G401.6 (cell line): ENCODE measurements around the gene AURKAIP1.
"Not testable (repeated sequence)": the region's sequence is repeated elsewhere in the genome, so short reads cannot be mapped to it uniquely, and the experiment has no call there.

ENCODE experiments used
- FAIRE-seq: peaks from 2 replicates; lab custom pipeline; 2012; peaks lifted over from hg19 to GRCh38; lab: Jason Lieb, UNC

The AURKAIP1 gene

DNA sequence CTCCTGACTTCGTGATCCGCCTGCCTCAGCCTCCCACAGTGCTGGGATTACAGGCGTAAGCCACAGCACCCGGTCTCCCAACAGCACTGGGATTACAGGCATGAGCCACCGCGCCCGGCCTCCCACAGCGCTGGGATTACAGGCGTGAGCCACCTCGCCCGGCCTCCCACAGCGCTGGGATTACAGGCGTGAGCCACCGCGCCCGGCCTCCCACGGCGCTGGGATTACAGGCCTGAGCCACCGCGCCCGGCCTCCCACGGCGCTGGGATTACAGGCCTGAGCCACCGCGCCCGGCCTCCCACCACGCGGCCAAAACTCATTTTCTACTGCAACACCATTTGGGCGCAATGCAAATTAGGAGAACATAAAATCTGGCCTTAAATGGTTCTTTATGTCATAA lies 10.3 kb upstream of the AURKAIP1 start:
- not testable (repeated sequence) for FAIRE-seq

GRCh38 chr1:1381294-1381693 lies 6.3 kb upstream of the AURKAIP1 start:
- no peak for FAIRE-seq

DNA sequence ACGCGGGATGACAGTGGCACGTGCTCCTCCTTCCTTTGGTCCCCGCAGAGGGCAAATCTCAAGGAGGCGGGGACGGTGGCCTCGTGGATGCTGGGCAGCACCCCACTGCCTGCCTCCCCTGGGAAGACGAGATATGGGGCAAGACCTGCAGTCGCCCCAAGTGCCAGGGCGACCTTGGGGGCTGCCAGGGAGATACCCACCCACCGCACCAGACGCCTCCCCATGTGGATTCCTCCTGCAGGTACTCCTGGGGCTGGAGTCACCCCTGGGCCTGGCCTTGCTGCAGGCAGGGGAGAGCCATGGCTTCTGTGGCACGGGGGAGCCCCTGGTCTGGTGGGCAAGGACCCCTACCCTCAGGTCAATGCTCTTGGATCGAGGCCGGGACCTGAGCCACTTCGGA lies 5.9 kb upstream of the AURKAIP1 start:
- no peak for FAIRE-seq

DNA sequence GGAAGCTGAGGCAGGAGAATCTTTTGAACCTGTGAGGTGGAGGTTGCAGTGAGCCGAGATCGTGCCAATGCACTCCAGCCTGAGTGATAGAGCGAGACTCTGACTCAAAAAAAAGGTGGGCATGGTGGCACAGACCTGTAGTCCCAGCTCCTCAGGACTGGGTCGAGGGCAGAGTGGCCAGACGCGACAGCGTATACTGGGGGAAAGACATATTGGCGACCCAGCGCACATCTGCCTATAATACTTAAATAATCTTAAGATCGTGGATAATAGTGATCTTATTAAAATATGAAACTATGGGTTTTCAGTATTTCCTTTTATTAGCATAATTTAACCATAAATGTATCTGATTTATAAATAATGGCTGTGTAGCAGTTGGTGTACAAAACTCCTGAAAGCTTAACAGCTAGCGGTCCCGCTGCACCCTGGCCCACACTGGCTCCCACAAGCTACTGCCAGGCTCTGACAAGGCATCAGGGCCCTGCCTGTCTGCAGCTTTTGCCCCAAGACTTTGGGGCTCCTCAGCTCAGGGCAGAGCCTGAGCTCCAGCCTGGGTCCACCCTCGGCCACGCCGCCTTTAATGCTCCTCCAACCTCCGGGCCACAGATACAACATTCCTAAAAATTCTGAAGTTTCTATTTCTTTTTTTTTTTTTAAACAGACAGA lies 2.7 kb upstream of the AURKAIP1 start:
- no peak for FAIRE-seq

DNA sequence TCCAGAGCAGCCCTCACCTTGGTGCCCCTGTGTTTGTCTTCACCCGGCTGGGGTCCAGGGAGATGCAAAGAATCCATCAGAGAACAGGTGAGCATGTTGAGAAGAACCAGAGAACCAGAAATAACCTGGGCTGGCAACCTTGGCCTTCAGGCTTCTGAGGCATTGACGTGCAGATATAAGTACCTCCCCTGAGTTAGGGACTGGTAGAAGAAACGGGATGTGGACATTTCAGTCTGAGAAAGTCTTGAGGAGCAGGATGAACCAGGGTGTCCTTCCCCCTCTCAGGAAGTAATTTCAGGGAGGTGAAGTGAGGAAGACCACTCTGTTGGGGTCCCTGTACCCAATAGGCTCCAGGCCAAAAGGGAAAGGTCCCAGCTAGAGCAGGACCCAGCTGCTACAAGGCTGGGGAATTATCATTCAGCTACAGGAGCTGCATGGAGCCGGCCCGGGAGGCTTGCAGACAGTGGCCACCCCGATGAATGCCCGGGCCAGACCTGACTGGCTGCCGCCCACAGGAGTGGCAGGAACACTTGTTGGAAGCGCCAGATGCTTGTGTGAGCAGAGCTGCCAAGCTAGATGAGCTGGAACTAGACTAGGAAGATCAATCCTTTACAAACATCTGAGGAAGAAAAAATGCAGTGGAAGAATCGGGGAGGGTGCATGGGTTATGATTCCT lies 1.7 kb upstream of the AURKAIP1 start:
- no peak for FAIRE-seq

DNA sequence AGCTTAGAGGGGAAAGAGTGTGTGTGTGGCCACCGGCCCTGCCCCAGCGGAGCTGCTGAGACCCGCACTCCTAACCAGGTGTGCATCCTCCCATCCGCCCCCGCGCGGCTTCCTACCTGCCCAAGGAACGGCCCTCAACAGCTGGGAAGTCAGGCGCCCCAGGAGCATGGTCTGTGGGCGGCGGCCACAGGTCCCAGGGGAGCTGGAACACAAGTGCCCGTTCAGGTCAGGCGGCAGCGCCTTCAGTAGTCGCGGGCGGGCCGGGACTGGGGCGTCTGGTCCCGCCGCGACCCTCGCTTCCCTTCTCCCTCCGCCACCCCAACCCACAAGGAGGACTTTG lies 448 bp downstream of the AURKAIP1 start:
- no peak for FAIRE-seq

GRCh38 chr1:1373815-1374588 lies 1.0 kb downstream of the AURKAIP1 start:
- FAIRE-seq: no peak

DNA sequence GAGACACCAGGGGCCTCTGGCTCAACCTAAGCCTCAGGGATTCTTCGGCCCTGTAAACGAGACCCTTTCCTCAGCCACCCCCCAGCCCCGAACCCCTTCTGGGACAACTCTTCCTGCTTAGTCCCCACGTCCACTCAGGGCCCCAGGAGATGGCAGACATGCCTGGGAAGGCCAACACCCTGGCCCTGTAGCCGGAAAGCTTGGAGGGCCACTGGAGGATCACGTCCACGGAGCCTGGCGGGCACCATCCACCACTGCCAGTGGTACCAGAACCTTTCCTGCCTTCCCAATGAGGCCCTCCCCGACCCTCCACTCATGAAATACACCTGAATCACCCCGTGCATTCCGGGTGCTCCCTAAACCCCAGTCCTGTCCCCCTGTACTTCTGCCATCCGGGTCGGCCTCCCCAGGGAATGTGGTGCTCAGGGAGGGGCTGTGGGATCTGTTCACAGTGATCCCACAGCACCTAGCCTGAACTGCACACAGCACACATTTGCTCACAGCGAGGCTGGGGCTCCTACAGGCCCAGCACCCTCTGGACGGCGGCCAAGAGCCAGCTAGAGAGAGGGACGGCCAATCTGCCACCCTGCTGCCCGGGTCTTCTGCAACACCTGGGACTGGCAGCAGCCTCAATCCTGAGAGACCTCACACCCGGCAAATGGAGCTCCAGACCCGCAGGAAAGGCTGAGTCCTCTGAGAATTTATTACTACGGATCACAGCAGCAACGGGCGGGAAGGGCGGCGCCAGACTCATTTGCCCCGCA lies 1.8 kb downstream of the AURKAIP1 start:
- no peak for FAIRE-seq

DNA sequence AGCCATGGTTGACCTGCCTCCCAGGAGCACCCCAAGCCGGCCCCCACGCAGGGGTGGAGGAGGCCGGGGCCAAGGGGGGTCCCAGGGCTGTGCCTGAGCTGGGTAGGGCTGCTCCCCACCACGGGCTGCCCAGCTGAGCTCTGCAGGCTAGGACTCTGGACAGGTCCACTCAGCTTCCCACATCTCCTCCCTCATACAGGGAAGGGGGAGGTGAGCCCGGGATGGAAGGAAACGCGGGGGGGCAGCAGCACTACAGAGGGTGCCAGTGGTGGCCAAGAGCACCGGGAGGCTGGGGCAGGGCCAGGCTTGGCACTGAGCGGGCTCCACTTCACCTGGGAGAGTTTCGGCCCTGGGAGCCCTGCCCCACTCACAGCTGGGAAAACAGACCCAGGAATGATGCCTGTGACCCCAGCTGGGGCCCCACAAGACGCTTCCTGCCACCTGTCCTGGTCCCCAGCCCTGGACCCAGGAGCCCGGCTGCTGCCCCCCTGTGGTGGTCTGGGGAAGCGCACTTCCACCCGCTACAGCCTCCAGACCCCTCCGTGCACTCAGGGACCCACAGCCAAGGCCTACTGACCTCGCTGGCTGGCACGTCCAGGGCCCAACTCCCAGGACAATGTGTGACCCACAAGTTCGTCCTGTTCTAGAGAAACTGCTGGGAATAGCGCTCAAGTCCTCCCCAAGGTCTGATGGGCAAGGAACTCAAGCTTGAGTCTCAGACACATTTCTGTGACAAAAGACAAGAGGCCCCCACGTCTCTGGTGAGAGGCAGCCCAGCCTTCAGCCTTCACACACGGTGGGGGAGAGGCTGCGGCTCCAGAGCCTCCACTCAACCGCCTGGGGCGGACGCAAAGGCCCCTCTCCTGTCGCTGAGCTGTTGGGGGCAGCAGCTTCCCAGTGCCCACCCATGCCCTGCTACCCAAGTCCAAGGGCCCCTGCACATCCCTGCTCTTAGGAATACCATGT lies 3.0 kb downstream of the AURKAIP1 start:
- no peak for FAIRE-seq

DNA sequence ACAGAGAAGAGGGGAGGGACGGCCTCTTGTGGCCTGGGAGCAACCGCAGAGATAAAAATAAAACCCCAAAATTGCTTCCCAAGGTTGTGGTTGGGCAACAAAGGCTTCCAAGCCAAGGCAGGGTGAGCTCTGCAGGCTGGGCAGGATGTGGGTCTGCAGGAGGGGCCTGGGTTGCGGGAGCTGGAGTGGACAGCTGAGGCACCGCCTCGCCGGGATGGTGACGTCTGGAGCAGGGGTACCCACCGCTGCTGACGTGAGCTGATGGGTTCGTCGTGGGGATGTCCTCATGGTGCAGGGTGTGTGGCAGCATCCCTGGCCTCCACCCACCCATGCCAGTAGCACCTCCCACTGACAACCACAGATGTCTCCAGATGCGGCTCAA lies 3.7 kb downstream of the AURKAIP1 start:
- FAIRE-seq: no peak

DNA sequence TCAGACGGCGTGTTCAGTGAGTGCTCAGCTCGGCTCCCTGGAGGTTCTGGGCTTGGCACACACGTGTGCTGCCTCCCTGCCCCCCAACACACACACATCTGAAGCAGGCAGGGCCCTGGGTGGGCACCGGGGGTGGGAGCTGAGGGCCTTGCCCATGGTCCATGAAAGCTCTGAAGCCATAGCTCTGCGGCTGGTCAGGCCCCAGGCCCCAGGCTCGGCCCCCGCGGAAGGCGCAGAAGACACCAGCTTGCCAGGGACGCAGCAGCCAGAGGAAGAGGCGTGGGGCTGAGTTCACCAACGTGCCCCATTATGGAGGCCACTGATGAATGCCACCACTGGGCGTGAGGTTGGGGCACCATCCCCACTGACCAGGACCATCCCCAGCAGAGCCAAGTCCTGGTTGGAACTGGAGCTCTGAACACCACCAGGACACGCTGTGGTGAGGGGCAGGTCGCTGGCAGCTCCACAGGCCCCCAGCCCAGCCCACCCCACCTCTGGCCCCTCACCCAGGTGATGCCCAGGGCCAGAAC lies 4.2 kb downstream of the AURKAIP1 start:
- FAIRE-seq: no peak

DNA sequence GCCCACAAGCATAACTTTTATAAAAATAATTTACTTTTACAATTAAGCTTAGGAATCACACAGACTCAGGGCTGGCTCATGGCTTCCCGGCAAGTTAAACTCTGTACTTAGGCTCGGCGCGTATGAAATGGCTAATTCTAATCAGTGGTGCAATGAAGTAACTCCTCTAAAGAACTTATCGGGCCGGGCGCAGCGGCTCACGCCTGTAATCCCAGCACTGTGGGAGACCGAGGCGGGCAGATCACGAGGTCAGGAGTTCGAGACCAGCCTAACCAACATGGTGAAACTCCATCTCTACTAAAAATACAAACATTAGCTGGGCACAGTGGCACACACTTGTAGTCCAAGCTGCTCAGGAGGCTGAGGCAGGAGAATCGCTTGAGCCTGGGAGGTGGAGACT lies 4.9 kb downstream of the AURKAIP1 start:
- FAIRE-seq: not testable (repeated sequence)

DNA sequence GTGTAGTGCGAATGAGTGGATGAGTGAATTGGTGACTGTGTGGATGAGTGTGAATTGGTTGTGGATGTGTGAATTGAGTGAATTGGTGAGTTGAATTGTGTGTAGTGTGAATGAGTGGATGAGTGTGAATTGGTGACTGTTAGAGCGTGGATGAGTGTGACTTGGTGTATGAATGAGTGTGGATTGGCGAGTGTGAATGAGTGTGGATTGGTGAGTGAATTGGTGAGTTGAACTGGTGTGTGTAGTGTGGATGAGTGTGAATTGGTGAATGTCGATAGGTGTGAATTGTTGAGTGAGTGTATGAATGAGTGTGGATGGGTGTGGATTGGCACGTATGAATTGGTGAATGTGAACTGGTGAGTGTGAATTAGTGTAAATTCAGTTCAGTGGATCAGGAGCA lies 7.7 kb downstream of the AURKAIP1 start:
- FAIRE-seq: no peak

DNA sequence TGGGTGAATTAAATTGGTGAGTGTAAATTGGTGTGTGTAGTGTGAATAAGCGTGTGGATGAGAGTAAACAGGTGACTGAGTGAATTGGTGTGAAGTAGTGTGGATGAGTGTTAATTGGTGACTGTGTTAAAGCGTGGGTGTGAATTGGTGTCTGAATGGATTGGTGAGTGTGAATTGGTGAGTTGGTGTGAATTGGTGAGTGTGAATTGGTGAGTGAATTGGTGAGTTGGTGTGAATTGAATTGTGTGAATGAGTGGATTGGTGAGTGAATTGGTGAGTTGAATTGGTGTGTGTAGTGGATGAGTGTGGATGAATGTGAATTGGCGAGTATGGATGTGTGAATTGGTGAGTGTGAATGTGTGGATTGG lies 8.3 kb downstream of the AURKAIP1 start:
- FAIRE-seq: no peak

GRCh38 chr1:1365875-1366698 lies 8.9 kb downstream of the AURKAIP1 start:
- FAIRE-seq: no peak

DNA sequence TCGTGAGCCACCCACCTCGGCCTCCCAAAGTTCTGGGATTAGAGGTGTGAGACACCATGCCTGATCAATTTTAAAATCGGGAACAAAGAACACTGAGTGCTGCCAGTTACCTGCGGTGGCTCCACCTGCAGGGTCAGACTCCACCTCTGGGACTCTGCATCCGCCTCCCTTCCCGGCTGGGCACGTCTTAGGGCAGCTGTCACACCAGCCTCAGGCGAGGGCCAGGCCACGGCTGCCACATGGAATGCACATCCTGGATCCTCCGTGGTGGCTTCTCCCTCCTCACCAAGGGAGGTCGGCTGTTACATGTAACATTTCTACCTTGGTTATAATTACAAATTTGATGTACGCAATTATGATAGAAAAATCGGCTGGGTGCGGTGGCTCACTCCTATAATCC lies 10.7 kb downstream of the AURKAIP1 start:
- no peak for FAIRE-seq

- FAIRE-seq: no peak
Measured at GRCh38 chr1:1361982-1362423, 13.0 kb downstream of the AURKAIP1 start.

DNA sequence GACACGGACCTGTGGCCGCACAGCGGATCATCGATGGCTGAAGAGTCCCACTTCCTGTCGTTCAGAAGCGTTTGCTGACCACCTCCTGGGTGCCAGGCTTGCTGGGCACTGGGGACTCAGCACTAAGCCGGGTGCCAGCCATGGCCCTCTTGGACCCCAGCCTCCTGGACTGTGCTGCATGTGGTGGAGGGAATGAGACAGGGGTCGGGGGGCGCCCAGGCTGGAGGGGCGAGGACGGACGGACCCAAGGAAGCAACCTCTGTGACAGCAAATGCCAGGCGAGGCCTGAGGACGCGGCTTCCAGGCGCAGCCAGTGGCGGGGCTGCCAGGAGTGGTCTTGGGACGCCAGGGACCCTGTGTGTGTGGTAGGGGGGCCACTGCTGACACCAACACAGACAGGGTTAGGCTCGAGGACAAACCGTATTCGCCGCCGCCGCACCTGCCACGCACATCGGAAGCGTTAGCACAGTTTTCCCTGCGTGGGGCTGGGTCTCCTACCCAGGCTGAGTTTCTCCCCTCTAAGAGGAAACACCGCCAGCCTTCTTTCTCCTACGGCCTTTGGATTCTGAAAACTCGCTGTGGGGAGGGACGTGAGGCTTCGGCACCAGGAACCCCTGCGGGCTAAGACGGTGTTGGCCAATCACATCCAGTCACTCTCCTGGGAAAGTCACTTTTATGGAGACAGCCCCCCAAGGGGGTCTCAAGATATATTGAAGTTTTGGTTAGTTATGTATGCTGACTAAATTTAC lies 13.6 kb downstream of the AURKAIP1 start:
- no peak for FAIRE-seq

DNA sequence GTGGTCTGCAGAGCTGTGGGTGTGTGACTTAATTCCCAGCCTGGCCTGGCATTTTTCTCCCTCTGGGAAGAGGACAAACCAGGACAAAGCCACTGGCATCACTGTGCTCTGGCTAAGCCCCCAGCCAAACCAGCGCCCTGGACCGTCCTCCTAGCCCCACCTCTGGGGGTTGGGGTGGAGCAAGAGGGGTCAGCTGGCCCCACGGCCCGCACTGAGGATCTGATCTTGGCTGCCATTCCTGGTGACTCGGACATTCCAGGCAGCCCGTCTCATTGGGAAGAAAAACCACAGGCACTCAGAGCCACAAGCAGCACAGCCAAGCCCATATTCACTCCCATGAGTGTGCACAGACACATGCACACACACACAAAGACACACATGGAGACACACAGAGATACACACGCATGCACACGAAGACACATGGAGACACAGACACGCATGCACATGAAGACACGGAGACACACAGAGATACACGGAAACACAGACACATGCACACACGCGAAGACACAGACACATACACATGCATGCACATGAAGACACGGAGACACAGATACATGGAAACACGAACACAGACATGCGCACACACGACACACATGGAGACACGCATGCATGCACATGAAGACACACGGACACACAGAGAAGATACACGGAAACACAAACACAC lies 14.4 kb downstream of the AURKAIP1 start:
- no peak for FAIRE-seq
